GM12878 (cell line): ENCODE results near the gene CFB.

Source experiments
- CBX3 ChIP-seq: fragments of 200-600 bp; sonication (generic); IDR thresholded peaks from 2 replicates; pipeline ENCODE4 v1.6.1; 2016; ENCODE audit warnings: low read depth, borderline replicate concordance
- GABPA ChIP-seq: IDR thresholded peaks from 2 replicates; pipeline ENCODE4 v1.6.1; 2014; ENCODE audit warnings: antibody characterized with exemption, low read depth, mild to moderate bottlenecking, inconsistent platforms
- JUNB ChIP-seq: IDR thresholded peaks from 2 replicates; pipeline ENCODE4 v1.6.1; 2016; ENCODE audit warnings: antibody characterized with exemption, mild to moderate bottlenecking
- KDM1A ChIP-seq: fragments of 200-600 bp; sonication (generic); IDR thresholded peaks from 2 replicates; pipeline ENCODE4 v1.6.1; 2016; ENCODE audit warnings: borderline replicate concordance
- RFX5 ChIP-seq: IDR thresholded peaks from 2 replicates; pipeline ENCODE4 v1.6.1; 2011; ENCODE audit warnings: low read depth, low read length, improper control_type of control experiment
- SP1 ChIP-seq: IDR thresholded peaks from one replicate; pipeline ENCODE4 v1.6.1; 2011; ENCODE audit warnings: low read depth, low read length
- SUPT20H ChIP-seq: IDR thresholded peaks from 2 replicates; pipeline ENCODE4 v1.6.1; 2011; ENCODE audit warnings: low read depth, mild to moderate bottlenecking, low read length, moderate library complexity, borderline replicate concordance; ENCODE audit not compliant: control insufficient read depth
- TAF1 ChIP-seq: IDR thresholded peaks from 2 replicates; pipeline ENCODE4 v1.6.1; 2011; ENCODE audit warnings: mild to moderate bottlenecking, low read depth, low read length, borderline replicate concordance
- TF ChIP-seq, protein P1 (sequence below), 3 experiments: IDR thresholded peaks in 2 of 3; conservative IDR thresholded peaks in 1 of 3; 2 replicates each; pipeline ENCODE4 v1.5.1; 2011; ENCODE audit warnings: low read depth in 3 of 3, low read length in 3 of 3, mild to moderate bottlenecking in 3 of 3, control low read depth in 2 of 3, moderate library complexity in 2 of 3, inconsistent platforms in 1 of 3, mixed read lengths in 1 of 3; ENCODE audit not compliant: control insufficient read depth in 2 of 3, insufficient read depth in 1 of 3; ENCODE audit errors: extremely low read depth in 1 of 3

DNA sequence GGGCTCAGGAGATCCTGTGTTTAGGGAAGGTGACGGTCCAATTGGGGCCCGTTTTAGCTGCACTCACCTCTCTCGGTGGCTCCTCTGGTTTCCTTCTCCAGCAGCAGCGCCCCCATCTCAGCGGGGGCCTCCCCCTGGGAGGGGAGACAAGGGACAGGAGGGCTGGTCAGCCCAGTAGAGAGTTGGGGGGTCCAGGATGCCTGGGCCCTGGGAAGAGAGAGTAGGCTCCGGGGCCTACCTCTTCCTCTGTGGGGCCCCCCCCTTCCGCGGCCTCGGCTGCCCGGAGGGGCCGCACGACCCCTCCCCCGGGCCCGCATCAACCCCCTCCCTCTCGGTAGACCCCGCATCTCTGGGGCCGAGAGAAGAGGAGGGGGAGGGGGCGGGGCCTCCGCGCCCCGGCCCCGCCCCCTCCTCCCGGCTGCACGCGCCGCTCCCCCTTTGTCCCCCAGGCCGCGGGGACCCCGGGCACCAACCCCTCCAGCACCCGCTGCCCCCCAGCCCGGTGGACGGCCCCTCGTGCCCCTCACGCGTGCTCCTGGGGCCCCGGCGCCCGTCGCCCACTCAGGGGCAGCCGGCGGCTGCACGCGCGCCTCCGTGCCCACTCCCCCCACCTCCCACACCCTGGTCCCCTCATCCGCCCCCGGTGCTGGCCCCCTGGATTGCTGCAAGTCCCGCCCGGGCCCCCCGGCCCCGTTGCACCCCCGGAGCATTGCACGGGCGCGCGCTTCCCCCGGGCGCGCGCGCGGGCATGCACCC is 48.9 kb upstream of the CFB start:
- TF ChIP-seq, protein P1, sequence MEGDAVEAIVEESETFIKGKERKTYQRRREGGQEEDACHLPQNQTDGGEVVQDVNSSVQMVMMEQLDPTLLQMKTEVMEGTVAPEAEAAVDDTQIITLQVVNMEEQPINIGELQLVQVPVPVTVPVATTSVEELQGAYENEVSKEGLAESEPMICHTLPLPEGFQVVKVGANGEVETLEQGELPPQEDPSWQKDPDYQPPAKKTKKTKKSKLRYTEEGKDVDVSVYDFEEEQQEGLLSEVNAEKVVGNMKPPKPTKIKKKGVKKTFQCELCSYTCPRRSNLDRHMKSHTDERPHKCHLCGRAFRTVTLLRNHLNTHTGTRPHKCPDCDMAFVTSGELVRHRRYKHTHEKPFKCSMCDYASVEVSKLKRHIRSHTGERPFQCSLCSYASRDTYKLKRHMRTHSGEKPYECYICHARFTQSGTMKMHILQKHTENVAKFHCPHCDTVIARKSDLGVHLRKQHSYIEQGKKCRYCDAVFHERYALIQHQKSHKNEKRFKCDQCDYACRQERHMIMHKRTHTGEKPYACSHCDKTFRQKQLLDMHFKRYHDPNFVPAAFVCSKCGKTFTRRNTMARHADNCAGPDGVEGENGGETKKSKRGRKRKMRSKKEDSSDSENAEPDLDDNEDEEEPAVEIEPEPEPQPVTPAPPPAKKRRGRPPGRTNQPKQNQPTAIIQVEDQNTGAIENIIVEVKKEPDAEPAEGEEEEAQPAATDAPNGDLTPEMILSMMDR (IDR thresholded peaks at IDR 0.05 in 2 of 3, conservative IDR thresholded peaks at IDR 0.05 in 1 of 3; ENCODE audit: control insufficient read depth in 2 of 3, extremely low read depth in 1 of 3, insufficient read depth in 1 of 3, low read depth in 3 of 3, low read length in 3 of 3), result no peak
- TF ChIP-seq CBX3 (no peak), KDM1A (no peak), GABPA (no peak), RFX5 (no peak), TAF1 (no peak), SUPT20H (no peak), SP1 (no peak), JUNB (no peak)
